ENCODE data around the gene WNK1.

WNK1 gene

DNA sequence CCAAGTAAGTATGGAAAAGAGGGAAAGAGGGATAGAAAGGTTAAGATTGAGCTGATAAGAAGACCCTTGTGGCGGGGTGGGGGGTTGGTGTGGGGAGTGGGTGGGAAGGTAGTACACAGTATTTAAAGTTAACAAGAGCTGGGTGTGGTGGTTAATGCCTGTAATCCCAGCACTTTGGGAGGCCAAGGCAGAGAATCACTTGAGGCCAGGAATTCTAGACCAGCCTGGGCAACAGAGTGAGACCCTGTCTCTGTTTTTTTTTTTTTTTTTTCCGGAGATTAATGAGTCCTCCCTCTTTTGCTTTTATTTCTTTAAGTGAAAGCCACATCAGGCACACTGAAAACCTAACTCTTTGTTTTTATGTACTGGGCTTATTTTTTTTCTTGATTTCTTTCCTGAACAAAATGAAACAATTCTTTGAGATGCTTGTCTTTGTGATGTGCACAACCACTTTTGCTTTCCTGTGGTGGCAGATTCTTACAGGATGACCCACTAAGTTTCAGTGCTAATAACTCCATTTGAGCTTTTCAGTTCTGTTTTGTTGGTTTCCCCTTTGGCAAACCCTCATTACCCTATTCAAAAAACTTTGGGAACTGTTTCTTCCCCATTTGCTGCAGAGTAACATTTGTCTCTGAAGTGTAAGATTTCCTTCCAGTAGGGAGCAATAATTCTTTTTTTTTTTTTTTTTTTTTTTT is 54.8 kb downstream of the WNK1 start (continued):
- TF ChIP-seq ZNF23 (tag by site-specific recombination; IDR thresholded peaks at IDR 0.05; ENCODE audit: borderline replicate concordance) (no peak), ZNF16 (tag by site-specific recombination; IDR thresholded peaks at IDR 0.05; ENCODE audit: low read depth) (no peak), GLIS2 (tag by site-specific recombination; IDR thresholded peaks at IDR 0.05) (peak; percentile 21; the same call in 1 of the 2 replicates), ZBTB8A (tag by site-specific recombination; IDR thresholded peaks at IDR 0.05) (no peak), GLIS1 (tag by site-specific recombination; IDR thresholded peaks at IDR 0.05) (peak; percentile 56), HOXD13 (CRISPR knock-in tag; IDR thresholded peaks at IDR 0.05; ENCODE audit: borderline replicate concordance) (no peak), ZNF664 (tag by site-specific recombination; IDR thresholded peaks at IDR 0.05) (no peak), ZNF239 (tag by site-specific recombination; IDR thresholded peaks at IDR 0.05) (no peak), GLI2 (tag by site-specific recombination; IDR thresholded peaks at IDR 0.05; ENCODE audit: borderline replicate concordance, low read depth) (no peak), ZNF202 (tag by site-specific recombination; IDR thresholded peaks at IDR 0.05; ENCODE audit: borderline replicate concordance) (no peak), SCRT1 (tag by site-specific recombination; IDR thresholded peaks at IDR 0.05; ENCODE audit: borderline replicate concordance) (no peak)
- TF ChIP-seq, protein P1, sequence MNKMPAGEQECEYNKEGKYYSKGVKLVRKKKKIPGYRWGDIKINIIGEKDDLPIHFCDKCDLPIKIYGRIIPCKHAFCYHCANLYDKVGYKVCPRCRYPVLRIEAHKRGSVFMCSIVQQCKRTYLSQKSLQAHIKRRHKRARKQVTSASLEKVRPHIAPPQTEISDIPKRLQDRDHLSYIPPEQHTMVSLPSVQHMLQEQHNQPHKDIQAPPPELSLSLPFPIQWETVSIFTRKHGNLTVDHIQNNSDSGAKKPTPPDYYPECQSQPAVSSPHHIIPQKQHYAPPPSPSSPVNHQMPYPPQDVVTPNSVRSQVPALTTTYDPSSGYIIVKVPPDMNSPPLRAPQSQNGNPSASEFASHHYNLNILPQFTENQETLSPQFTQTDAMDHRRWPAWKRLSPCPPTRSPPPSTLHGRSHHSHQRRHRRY (tag by site-specific recombination; IDR thresholded peaks at IDR 0.05), result no peak

DNA sequence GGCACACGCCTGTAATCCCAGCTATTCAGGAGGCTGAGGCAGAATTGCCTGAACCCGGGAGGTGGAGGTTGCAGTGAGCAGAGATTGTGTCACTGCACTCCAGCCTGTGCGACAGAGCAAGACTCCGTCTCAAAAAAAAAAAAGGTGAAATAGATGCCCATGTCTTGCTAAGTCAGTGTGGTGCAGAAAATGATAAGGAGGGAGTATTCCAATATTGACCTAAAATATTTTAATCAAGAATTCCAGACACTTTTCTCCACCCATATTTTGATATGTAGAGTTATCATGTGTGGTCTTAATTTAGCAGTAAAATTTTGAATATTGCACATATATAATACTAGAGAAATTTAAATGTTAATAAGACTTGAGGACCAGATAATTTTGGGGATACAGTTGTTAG is 57.7 kb downstream of the WNK1 start:
- H3K9me3 ChIP-seq (ENCODE audit: control insufficient read depth, insufficient read depth, low read depth, low read length), result no peaks in the 10 kb centered on the region

DNA sequence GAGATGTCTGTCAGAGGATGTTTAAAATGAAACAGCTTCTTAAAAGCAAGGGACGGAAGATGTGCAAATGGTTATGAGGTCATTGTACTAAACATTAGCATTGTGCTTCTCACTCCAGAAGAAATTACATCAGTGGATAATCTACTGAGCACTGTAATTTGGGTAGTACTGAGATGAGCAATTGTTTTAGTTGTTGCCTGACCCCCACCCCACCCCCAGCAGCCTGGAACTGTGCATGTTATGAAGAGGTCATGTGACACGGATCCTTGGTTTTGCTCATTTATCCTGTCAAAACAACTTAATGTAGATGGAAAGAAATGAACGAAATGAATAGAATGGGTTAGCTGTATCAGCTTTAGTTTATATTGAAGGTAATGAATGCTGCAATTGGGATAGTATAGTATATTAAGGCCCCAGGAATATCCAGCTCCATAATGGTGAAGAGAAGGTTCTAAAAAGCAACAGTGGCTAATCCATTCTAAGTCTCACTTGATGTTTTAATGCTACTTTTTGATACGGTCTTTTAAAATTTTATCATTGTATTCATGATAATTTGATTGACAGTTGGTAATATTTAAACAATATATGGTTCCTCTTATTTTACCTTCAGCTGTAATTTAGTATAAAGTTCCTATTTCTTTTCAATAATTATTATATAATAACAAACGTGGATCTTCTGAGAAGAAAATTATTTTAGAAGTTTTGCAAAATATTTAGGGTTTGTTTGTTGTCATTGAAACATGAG is 58.5 kb downstream of the WNK1 start:
- ChIA-PET POLR2A (interaction anchor here (1.0 to 1.2 kb wide), 2 partner anchors 57 to 59 kb away, joined by 4 to 8 read pairs; partner anchors contain the start of gene WNK1), CTCF (interaction anchor here (0.6 to 2.1 kb wide), 8 partner anchors 58 to 801 kb away, joined by 3 to 10 read pairs (median 4); partner anchors contain the start of gene NINJ2)
- Histone ChIP-seq H3K27ac (ENCODE audit: extremely low read depth, low read depth, low read length) (no peak overlapping the region), H3K36me3 (ENCODE audit: control insufficient read depth in 2 of 2, insufficient read depth in 1 of 2, low read length in 2 of 2) (peaks cover 4 to 17% of the 10 kb centered on the region in 2 experiments; a peak in 2 of 3 replicates), H3K9me3 (ENCODE audit: control insufficient read depth, insufficient read depth, low read depth, low read length) (no peaks in the 10 kb centered on the region), H3K4me3 (ENCODE audit: low read depth, low read length) (no peak overlapping the region), H3K4me1 (ENCODE audit: control insufficient read depth, insufficient read depth, low read length) (peaks cover 28% of the 10 kb centered on the region)
- TF ChIP-seq, protein P2, sequence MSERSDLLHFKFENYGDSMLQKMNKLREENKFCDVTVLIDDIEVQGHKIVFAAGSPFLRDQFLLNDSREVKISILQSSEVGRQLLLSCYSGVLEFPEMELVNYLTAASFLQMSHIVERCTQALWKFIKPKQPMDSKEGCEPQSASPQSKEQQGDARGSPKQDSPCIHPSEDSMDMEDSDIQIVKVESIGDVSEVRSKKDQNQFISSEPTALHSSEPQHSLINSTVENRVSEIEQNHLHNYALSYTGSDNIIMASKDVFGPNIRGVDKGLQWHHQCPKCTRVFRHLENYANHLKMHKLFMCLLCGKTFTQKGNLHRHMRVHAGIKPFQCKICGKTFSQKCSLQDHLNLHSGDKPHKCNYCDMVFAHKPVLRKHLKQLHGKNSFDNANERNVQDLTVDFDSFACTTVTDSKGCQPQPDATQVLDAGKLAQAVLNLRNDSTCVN (tag by site-specific recombination; optimal IDR thresholded peaks at IDR 0.05), result no peak
- TF ChIP-seq, protein P3, sequence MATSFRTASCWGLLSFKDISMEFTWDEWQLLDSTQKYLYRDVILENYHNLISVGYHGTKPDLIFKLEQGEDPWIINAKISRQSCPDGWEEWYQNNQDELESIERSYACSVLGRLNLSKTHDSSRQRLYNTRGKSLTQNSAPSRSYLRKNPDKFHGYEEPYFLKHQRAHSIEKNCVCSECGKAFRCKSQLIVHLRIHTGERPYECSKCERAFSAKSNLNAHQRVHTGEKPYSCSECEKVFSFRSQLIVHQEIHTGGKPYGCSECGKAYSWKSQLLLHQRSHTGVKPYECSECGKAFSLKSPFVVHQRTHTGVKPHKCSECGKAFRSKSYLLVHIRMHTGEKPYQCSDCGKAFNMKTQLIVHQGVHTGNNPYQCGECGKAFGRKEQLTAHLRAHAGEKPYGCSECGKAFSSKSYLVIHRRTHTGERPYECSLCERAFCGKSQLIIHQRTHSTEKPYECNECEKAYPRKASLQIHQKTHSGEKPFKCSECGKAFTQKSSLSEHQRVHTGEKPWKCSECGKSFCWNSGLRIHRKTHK (tag by site-specific recombination; IDR thresholded peaks at IDR 0.05), result no peak
- TF ChIP-seq KLF8 (tag by site-specific recombination; IDR thresholded peaks at IDR 0.05) (0 out of 2 replicates have a peak, but pooled peaks have one; percentile 22), ZNF394 (tag by site-specific recombination; IDR thresholded peaks at IDR 0.05; ENCODE audit: borderline replicate concordance) (peak; percentile 22; the same call in 1 of the 2 replicates), ZBTB7A (tag by site-specific recombination; IDR thresholded peaks at IDR 0.05; ENCODE audit: low read depth) (no peak), ZNF37A (tag by site-specific recombination; IDR thresholded peaks at IDR 0.05) (no peak), ZNF350 (tag by site-specific recombination; IDR thresholded peaks at IDR 0.05) (no peak), ZNF747 (tag by site-specific recombination; IDR thresholded peaks at IDR 0.05) (no peak), ZNF10 (tag by site-specific recombination; IDR thresholded peaks at IDR 0.05) (peak; percentile 55; the same call in 1 of the 2 replicates)
- TF ChIP-seq, protein P4, sequence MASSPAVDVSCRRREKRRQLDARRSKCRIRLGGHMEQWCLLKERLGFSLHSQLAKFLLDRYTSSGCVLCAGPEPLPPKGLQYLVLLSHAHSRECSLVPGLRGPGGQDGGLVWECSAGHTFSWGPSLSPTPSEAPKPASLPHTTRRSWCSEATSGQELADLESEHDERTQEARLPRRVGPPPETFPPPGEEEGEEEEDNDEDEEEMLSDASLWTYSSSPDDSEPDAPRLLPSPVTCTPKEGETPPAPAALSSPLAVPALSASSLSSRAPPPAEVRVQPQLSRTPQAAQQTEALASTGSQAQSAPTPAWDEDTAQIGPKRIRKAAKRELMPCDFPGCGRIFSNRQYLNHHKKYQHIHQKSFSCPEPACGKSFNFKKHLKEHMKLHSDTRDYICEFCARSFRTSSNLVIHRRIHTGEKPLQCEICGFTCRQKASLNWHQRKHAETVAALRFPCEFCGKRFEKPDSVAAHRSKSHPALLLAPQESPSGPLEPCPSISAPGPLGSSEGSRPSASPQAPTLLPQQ (tag by site-specific recombination; IDR thresholded peaks at IDR 0.05), result peak; percentile 64; the same call in 1 of the 2 replicates

More for the DNA sequence above, 57.7 kb downstream of the WNK1 start:
- Histone ChIP-seq H3K27ac (ENCODE audit: extremely low read depth, low read depth, low read length) (no peak overlapping the region), H3K4me1 (ENCODE audit: control insufficient read depth, insufficient read depth, low read length) (peaks cover 33% of the 10 kb centered on the region), H3K36me3 (ENCODE audit: control insufficient read depth in 2 of 2, insufficient read depth in 1 of 2, low read length in 2 of 2) (peaks cover 4 to 13% of the 10 kb centered on the region in 2 experiments; a peak in 2 of 3 replicates), H3K4me3 (ENCODE audit: low read depth, low read length) (no peak overlapping the region)
- ChIA-PET CTCF (interaction anchor here (0.6 to 2.1 kb wide), 6 partner anchors 57 to 324 kb away, joined by 3 to 10 read pairs (median 4); no protein-coding TSS in a partner anchor), POLR2A (interaction anchor here (1.0 to 1.2 kb wide), 2 partner anchors 57 to 58 kb away, joined by 4 to 8 read pairs; partner anchors contain the start of gene WNK1)
- 0 out of 2 replicates have a peak, but pooled peaks have one; percentile 45 for TF ChIP-seq ZNF600 (tag by site-specific recombination; IDR thresholded peaks at IDR 0.05)
- TF ChIP-seq, protein P5, sequence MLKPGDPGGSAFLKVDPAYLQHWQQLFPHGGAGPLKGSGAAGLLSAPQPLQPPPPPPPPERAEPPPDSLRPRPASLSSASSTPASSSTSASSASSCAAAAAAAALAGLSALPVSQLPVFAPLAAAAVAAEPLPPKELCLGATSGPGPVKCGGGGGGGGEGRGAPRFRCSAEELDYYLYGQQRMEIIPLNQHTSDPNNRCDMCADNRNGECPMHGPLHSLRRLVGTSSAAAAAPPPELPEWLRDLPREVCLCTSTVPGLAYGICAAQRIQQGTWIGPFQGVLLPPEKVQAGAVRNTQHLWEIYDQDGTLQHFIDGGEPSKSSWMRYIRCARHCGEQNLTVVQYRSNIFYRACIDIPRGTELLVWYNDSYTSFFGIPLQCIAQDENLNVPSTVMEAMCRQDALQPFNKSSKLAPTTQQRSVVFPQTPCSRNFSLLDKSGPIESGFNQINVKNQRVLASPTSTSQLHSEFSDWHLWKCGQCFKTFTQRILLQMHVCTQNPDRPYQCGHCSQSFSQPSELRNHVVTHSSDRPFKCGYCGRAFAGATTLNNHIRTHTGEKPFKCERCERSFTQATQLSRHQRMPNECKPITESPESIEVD (tag by site-specific recombination; IDR thresholded peaks at IDR 0.05), result no peak

All from HEK293 (cell line).